Liver (tissue), 9 donors: Measurements from ENCODE around the gene CPS1. TPM values are rescaled to one million over a fixed set of nuclear protein-coding genes. Genes with fewer than 3 reads are reported as not detected.

Experiments used
- DNase-seq: peaks from one replicate; pipeline ENCODE4 v3.0.0-alpha.2; 2017; ENCODE audit warnings: low spot score
- H3K27ac ChIP-seq, 2 donors: one replicate each; pipeline ENCODE4 v1.7.0; 2013; ENCODE audit warnings: inconsistent platforms in 2 of 2, low read length in 2 of 2, control low read depth in 1 of 2, low read depth in 1 of 2, mild to moderate bottlenecking in 1 of 2
- H3K27me3 ChIP-seq, 4 donors: one replicate each; pipeline versions ENCODE4 v1.6.1 to v1.7.0; 2013; ENCODE audit warnings: low read length in 3 of 4, inconsistent platforms in 1 of 4, mild to moderate bottlenecking in 1 of 4, moderate library complexity in 1 of 4; ENCODE audit not compliant: control insufficient read depth in 4 of 4, insufficient read depth in 4 of 4
- H3K36me3 ChIP-seq, 4 donors: one replicate each; pipeline versions ENCODE4 v1.6.1 to v1.7.0; 2013; ENCODE audit warnings: low read length in 3 of 4, mild to moderate bottlenecking in 3 of 4, low read depth in 1 of 4, moderate library complexity in 1 of 4; ENCODE audit not compliant: control insufficient read depth in 4 of 4, insufficient read depth in 3 of 4
- H3K4me1 ChIP-seq, 4 donors: one replicate each; pipeline versions ENCODE4 v1.6.1 to v1.7.0; 2013; ENCODE audit warnings: low read length in 3 of 4, mild to moderate bottlenecking in 3 of 4, moderate library complexity in 1 of 4; ENCODE audit not compliant: control insufficient read depth in 4 of 4, insufficient read depth in 4 of 4
- H3K4me3 ChIP-seq, 3 donors: one replicate each; pipeline versions ENCODE4 v1.6.1 to v1.7.0; 2013; ENCODE audit warnings: low read length in 3 of 3, control low read depth in 1 of 3, low read depth in 1 of 3, mild to moderate bottlenecking in 1 of 3
- H3K9ac ChIP-seq, 2 donors: one replicate each; pipeline ENCODE4 v1.7.0; 2013; ENCODE audit warnings: low read length in 2 of 2, mild to moderate bottlenecking in 2 of 2, moderate library complexity in 2 of 2, control low read depth in 1 of 2, low read depth in 1 of 2
- H3K9me3 ChIP-seq, 4 donors: one replicate each; pipeline versions ENCODE4 v1.6.1 to v1.7.0; 2013; ENCODE audit warnings: low read length in 3 of 4; ENCODE audit not compliant: control insufficient read depth in 4 of 4
- EGR1 ChIP-seq, 2 donors: IDR thresholded peaks; 2 replicates each; pipeline ENCODE4 v1.6.1; 2016 to 2018; ENCODE audit warnings: antibody characterized with exemption in 2 of 2, low read depth in 2 of 2
- FOXA1 ChIP-seq: IDR thresholded peaks from 2 replicates; pipeline ENCODE4 v1.6.1; 2016; ENCODE audit warnings: antibody characterized with exemption
- FOXA2 ChIP-seq: IDR thresholded peaks from 2 replicates; pipeline ENCODE4 v1.6.1; 2016; ENCODE audit warnings: antibody characterized with exemption
- GABPA ChIP-seq, 2 donors: IDR thresholded peaks in 1 of 2; conservative IDR thresholded peaks in 1 of 2; 2 replicates each; pipeline ENCODE4 v1.6.1; 2016; ENCODE audit warnings: antibody characterized with exemption in 2 of 2, mild to moderate bottlenecking in 1 of 2, moderate library complexity in 1 of 2
- HNF4A ChIP-seq, 2 donors: conservative IDR thresholded peaks; 2 replicates each; pipeline ENCODE4 v1.6.1; 2016; ENCODE audit warnings: antibody characterized with exemption in 2 of 2, mild to moderate bottlenecking in 2 of 2
- HNF4G ChIP-seq: IDR thresholded peaks from 2 replicates; pipeline ENCODE4 v1.6.1; 2016; ENCODE audit warnings: antibody characterized with exemption
- JUND ChIP-seq, 2 donors: IDR thresholded peaks; 2 replicates each; pipeline ENCODE4 v1.6.1; 2016; ENCODE audit warnings: antibody characterized with exemption in 2 of 2
- MAX ChIP-seq: IDR thresholded peaks from 2 replicates; pipeline ENCODE4 v1.6.1; 2016; ENCODE audit warnings: antibody characterized with exemption
- NR2F2 ChIP-seq: IDR thresholded peaks from 2 replicates; pipeline ENCODE4 v1.6.1; 2016; ENCODE audit warnings: antibody characterized with exemption
- RAD21 ChIP-seq, 2 donors: IDR thresholded peaks; 2 replicates each; pipeline ENCODE4 v1.6.1; 2016; ENCODE audit warnings: antibody characterized with exemption in 2 of 2, mild to moderate bottlenecking in 2 of 2
- REST ChIP-seq: IDR thresholded peaks from 2 replicates; pipeline ENCODE4 v1.6.1; 2016; ENCODE audit warnings: antibody characterized with exemption, mild to moderate bottlenecking
- RXRA ChIP-seq, 2 donors: IDR thresholded peaks; 2 replicates each; pipeline ENCODE4 v1.6.1; 2017 to 2018; ENCODE audit warnings: antibody characterized with exemption in 2 of 2, mild to moderate bottlenecking in 1 of 2
- SP1 ChIP-seq: IDR thresholded peaks from 2 replicates; pipeline ENCODE4 v1.6.1; 2018; ENCODE audit warnings: antibody characterized with exemption, mild to moderate bottlenecking
- TAF1 ChIP-seq: conservative IDR thresholded peaks from 2 replicates; pipeline ENCODE4 v1.6.1; 2016; ENCODE audit warnings: antibody characterized with exemption, mild to moderate bottlenecking
- YY1 ChIP-seq: IDR thresholded peaks from 2 replicates; pipeline ENCODE4 v1.6.1; 2016; ENCODE audit warnings: antibody characterized with exemption, mild to moderate bottlenecking
- ZBTB33 ChIP-seq: IDR thresholded peaks from 2 replicates; pipeline ENCODE4 v1.6.1; 2016; ENCODE audit warnings: antibody characterized with exemption
- WGBS: extraction: QIAGEN DNeasy Blood & Tissue Kit; methylation state at CpG from one replicate; pipeline ENCODE4 v1.1.7; 2013; 5-methylcytosine and 5-hydroxymethylcytosine counted together
- polyA plus RNA-seq, 2 donors: library from polyadenylated mRNA; stranded (reverse) in 1 of 2; unstranded in 1 of 2; fragments of 200-250 nt in 1 of 2; fragments of >200 nt in 1 of 2; fragmentation: Nextera tagmentation in 1 of 2; extraction: Ambion mirVana in 1 of 2; gene quantifications; one replicate each; pipeline versions ENCODE4 v1.2.1 to v1.2.3, GENCODE V29; 2013 to 2015
- total RNA-seq, 2 donors: library from RNA; depleted of rRNA; stranded (reverse); fragments of >200 nt; gene quantifications; one replicate each; pipeline ENCODE4 v1.2.3, GENCODE V29; 2014
- TF ChIP-seq, protein P1 (sequence below): IDR thresholded peaks from 2 replicates; pipeline ENCODE4 v1.6.1; 2016; ENCODE audit warnings: antibody characterized with exemption
- TF ChIP-seq, protein P2 (sequence below): fragments of 150-350 bp; IDR thresholded peaks from 2 replicates; pipeline ENCODE4 v1.5.1; 2017; ENCODE audit warnings: improper control_type of control experiment, low read depth, low read length; ENCODE audit not compliant: missing input control
- donor health status: healthy.
- donor health status: healthy.
- donor health status: healthy.
- donor health status: healthy.
- donor health status: healthy.

CPS1 gene
- total and polyA plus RNA-seq, 4 donors: 469 to 930 (median 575) TPM

GRCh38 chr2:210606001-210606400 lies 49.6 kb downstream of the CPS1 start:
- peaks cover 13 to 91% (median 78%) of the 10 kb centered on the region in 4 donors for H3K36me3 ChIP-seq
- H3K27ac ChIP-seq: no peak overlapping the region
- no peaks in the 10 kb centered on the region for H3K27me3 ChIP-seq
- peaks cover 0 to 8% (median 0%) of the 10 kb centered on the region in 4 donors for H3K4me1 ChIP-seq
- DNase-seq: no peak
- no peak overlapping the region for H3K9ac ChIP-seq
- TF ChIP-seq EGR1 (IDR thresholded peaks at IDR 0.05; ENCODE audit: low read depth in 2 of 2) (no peak), FOXA2 (no peak), GABPA (IDR thresholded peaks at IDR 0.05 in 1 of 2, conservative IDR thresholded peaks at IDR 0.05 in 1 of 2) (no peak), HNF4G (no peak), RAD21 (IDR thresholded peaks at IDR 0.05) (no peak), ZBTB33 (no peak), JUND (IDR thresholded peaks at IDR 0.05) (no peak), YY1 (no peak), FOXA1 (no peak), SP1 (no peak), TAF1 (no peak), MAX (no peak), REST (no peak), RXRA (IDR thresholded peaks at IDR 0.05) (no peak), HNF4A (conservative IDR thresholded peaks at IDR 0.05) (no peak), NR2F2 (no peak)
- TF ChIP-seq, protein P1, sequence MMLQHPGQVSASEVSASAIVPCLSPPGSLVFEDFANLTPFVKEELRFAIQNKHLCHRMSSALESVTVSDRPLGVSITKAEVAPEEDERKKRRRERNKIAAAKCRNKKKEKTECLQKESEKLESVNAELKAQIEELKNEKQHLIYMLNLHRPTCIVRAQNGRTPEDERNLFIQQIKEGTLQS: no peak
- TF ChIP-seq, protein P2, sequence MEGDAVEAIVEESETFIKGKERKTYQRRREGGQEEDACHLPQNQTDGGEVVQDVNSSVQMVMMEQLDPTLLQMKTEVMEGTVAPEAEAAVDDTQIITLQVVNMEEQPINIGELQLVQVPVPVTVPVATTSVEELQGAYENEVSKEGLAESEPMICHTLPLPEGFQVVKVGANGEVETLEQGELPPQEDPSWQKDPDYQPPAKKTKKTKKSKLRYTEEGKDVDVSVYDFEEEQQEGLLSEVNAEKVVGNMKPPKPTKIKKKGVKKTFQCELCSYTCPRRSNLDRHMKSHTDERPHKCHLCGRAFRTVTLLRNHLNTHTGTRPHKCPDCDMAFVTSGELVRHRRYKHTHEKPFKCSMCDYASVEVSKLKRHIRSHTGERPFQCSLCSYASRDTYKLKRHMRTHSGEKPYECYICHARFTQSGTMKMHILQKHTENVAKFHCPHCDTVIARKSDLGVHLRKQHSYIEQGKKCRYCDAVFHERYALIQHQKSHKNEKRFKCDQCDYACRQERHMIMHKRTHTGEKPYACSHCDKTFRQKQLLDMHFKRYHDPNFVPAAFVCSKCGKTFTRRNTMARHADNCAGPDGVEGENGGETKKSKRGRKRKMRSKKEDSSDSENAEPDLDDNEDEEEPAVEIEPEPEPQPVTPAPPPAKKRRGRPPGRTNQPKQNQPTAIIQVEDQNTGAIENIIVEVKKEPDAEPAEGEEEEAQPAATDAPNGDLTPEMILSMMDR: no peak
- 93% methylated on average over 2 of the region's 2 CpGs for WGBS
- H3K4me3 ChIP-seq: no peak overlapping the region
- no peaks in the 10 kb centered on the region for H3K9me3 ChIP-seq
